Measurements from ENCODE around the gene CFAP70. TPM values are rescaled to one million over a fixed set of nuclear protein-coding genes. Genes with fewer than 3 reads are reported as not detected.
"Not testable (repeated sequence)": the region's sequence is repeated elsewhere in the genome, so short reads cannot be mapped to it uniquely, and the experiment has no call there.

The CFAP70 gene
- total RNA-seq, 1 experiment from 2014 or later: 0.03 TPM

DNA sequence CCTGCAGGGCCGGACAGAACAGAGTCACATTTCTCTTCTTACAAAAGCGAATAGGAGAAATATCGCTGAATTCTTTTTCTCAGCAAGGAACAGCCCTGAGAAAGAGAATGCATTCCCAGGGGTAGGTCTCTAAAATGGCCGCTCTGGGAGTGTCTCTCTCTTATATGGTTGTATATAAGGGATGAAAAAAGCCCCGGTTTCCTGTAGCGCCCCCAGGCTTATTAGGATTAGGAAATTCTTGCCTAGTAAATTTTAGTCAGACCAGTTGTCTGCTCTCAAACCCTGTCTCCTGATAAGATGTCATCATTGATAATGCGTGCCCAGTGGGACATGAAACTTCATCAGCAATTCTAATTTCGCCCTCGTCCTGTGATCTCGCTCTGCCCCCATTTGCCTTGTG, 100.1 kb downstream of the CFAP70 start:
- not testable (repeated sequence) for DNase-seq (ENCODE audit: low read depth)

DNA sequence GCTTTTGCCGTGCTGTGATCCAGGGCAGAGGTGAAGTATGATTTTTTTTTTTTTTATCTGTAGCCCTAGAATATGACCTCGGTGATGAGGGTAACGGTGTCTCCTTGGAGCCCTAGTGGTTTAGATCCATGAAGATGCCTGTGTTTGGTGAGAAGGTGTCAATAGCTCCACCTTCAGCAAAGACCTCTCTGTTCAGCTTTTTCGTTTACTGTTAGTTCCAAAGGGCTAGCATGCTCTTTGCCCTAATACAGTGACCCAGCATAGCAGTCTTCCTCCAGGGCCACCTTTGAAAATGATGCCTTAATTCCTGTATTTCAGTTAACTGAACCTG, 105.5 kb downstream of the CFAP70 start:
- DNase-seq (ENCODE audit: low read depth): peak; percentile 29

DNA sequence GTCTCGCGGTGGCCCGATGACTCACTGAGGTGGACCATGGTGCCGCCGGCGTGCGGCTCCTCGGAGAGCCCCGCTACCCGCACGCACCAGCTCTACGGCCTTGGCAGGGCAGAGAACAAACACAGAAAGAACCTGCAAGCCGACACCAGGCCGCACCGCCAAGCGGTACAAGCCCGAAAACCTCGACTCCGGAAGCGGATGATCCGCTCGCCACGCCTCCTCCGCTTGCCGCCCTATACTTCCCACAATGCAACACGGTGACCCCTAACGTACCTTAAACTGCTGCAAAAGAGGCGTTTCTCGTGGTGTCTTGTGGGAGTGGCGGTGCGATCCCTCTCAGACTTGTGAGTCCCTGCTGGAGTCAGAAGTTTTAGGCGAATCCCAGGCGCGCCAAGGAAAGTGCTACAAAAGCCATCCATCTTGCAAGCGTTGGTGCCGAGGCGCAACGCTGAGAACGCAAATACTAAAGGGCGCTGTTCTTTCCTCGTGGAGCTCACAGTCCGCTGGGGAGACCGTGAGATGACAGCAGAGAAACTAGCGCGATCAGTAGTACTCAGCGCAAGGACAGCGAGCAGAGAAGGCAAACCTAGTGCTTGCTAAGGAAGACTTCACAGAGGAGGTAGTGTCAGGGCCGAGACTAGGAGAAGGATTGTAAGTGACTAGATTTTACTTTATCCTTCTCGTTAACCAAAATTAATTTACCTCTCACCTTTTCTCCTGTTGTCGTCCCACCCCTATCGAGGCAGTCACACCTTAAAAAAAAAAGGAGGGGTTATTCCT, 106.0 kb downstream of the CFAP70 start, which contains the start of gene MRPS16:
MRPS16 (minus strand) TSS at position 200 of the 780 bp plus-strand sequence; CDS start at position 38, 162 bp downstream.
- peak; percentile 96 for DNase-seq (ENCODE audit: low read depth)

DNA sequence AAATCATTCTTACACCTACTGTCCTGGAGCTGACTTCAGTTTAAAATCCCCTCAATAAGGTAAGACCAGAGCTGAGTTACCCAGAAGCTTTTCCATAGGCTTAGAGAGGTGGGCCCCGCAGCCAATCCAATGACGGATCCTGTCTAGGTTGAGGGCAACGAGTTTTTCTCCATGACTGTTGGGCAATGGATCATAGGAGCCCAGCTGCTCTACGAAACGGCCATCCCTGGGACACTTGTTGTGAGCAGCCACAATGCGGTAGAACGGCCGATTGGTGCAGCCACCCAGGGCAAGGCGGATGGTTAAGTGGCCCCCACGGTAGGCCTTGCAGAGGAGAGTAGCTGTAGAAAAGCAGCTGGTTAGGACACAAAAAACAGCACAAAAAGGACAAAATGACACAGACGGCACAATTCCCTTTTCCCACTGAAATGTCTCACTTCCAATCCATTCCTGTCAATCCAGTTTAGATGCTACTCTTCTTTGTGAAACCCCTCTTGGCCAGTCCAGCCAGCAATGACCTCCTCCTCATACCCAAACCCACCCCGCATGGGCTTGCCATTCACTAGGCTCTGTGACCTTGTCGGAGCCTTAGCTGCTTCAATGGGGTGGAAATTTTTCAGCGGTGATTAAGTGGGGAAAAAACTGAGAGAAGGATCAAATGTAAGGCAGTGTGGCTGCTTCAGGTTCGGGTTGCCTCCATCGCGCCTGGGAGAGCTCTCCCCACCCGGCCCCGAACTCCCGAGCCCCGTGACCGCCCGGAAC, 106.8 kb downstream of the CFAP70 start:
- DNase-seq (ENCODE audit: low read depth): peak; percentile 10

DNA sequence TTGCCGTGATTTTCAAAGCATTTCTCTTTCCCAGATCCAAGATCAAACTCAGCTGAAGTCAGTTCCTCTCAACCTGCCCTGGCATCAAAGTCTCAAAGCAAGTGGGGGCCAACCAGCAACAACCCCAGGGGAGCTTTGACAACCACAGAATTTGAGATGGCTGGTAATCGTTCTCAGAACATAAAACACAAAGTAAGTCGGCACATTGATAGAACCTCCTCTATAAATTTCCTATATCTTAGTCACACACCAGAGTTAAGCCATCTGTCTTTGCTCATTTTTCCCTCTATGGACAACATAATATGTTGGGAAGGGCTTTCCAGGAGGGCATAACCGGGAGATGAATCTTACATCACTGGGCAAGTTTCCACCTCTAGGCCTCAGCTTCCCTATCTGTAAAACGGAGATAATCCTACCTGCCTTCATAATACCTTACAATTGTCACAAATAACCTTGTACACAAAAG, 110.4 kb downstream of the CFAP70 start:
- no peak for DNase-seq (ENCODE audit: low read depth)

DNA sequence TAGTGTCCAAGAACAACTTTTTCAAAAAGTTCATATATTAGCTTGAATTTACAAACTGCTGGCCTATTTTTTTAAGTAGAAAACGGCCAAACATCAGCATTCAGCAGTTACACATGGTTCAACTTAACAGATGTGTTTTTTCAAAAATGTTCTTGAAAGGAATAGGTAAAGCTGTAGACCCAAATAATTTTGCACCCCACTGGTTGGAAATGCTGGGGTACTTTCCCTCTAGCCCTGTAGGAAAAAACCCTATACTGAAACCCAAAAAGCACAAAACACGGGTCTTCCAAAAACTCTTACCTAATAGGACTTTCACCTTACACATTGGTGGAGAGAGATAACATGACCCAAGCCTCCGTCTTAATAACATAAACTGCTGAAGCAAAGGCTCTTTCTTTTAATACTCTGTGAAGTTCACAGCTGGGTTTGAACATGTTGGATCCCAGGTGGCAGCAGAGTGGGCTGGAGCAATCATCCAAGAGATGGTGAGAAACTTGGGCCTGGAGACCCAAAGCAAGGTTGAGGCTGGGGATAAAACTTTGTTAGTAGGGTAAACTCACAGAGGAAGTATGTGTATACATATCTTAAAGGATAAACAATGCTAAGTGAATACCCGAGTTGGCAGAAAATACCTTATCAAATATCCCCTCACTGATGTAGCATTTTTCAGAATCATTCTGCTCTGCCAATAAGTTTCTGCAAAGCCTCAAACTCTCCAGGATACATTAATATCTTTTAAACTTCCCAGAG, 111.0 kb downstream of the CFAP70 start:
- peak; percentile 6 for DNase-seq (ENCODE audit: low read depth)

DNA sequence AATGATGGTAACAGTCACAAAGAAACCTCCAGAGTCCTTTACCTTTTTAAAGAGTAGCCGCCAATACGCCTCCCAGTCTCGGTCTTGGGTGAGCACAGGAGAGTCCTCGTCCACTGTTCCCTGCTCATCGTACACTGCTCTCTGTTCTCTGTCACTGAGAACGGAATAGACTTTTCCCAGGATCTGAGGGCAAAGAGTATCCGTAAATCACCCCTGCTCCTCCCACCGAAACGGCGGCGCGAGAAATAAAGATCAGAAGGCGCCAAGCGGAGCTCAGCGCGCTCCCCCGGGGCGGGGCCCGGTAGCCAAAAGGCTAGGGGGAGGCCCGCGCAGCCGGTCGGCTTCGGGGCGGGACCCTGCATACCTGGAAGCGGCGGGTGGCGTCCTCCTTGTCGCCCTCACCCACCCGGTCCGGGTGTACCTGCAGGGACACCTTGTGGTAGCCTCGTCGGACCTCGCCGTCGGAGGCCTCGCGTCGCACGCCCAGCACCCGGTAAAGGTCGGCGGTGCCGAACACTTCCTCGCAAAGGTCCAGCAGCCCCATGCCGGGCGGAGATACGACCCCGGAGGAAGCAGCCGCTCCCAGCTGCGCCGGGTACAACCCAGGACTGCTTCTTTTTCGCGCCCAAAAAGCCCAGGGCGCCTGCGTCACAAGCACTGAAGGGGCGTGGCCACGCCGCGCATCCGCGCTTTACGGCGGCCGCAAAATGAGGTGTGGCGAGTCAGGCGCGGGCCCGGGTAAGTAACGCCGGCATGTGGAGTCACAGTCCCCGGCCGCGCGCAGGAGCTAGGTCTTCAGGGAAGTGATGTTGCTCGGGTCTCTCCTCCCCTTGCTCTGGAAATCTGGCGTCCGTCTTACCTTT, 111.8 kb downstream of the CFAP70 start, which contains the start of gene DNAJC9:
DNAJC9 (minus strand) TSS at position 610 of the 863 bp plus-strand sequence; CDS start at position 544, 66 bp downstream.
- DNase-seq (ENCODE audit: low read depth): peak; percentile 96

DNA sequence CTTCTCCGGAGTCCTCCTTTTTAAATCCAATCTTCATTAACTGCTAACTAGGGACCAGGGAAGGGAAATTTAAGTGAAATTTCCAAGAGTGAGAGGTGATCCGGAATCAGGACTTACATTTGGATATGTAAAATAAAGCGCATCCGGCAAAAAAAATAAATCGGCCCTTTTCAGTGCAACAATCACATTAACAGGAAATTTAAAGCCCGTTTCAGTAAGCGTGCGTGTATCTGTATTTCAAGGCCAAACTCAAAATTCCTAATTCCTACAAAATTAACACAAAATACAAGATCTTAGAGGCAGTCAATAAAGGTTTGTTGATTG, 112.4 kb downstream of the CFAP70 start:
- DNase-seq (ENCODE audit: low read depth): no peak

DNA sequence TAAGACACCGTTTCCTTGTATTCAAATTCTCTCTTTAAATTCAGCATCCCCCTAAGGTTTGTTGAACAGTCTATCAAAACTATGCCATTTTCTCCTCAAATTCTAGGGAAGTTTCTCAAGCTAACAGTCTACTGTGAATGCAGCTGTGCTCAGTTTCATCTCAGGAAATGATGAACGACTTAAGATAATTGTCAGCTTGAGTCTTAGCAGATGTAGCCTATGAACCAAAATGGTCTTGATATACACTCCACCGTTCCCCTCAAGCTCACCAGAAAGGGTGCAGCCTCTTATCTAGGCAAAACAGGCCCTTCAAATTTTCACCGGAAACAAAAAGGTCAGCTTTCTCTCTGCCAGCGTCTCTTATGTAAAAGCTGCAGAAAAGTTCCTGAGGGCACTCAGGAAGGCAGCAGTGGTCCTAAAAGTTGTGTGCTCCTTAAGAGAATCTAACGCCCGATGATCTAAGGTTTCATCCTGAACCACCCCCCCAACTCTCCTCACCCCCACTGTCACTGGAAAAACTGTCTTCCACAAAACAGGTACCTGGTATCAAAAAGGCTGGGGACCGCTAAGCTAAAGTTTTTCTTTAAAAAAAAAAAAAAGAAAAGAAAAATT, 113.7 kb downstream of the CFAP70 start:
- DNase-seq (ENCODE audit: low read depth): no peak

DNA sequence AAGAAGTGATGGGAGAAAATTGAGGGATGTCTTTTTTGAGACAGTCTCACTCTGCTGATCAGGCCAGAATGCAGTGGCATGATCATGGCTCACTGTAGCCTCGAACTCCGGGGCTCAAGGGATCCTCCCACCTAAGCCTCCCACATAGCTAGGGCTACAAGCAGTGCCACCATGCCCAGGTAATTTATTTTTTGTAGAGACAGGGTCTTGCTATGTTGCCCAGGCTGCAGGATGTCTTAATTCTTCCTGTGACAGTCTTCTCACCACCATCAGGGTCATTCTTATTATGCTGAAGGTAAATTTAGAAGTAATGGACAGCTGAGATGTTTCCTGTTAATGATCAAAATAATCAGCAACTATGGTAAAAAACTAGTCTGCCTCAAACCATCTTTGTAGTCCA, 118.8 kb downstream of the CFAP70 start:
- no peak for DNase-seq (ENCODE audit: low read depth)

DNA sequence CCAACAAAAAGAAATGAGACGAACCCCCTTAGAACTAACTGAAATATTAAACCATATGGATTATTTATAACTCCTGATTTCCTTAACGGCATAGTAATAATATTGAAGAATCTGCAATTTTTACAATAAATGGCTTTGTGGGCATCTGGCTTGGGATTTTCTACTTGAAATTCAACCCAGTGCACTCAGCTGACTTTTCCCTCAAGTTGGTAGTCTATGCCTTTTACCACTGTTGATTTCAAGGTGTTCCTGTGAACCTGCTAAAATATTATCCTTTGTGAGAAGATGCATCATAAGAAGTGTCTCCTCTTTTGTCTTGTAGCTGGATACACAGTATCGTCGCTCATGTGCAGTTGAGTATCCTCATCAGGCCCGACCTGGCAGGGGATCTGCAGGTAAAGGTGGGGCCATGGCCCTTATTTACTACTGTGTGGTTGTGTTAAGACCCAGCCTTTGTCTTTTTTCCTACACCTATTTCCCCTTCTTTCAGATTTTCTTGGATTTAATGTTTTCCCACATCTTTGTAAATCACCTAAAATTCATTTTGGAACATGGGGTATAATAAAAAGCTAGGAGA, 119.6 kb downstream of the CFAP70 start:
- no peak for DNase-seq (ENCODE audit: low read depth)

DNA sequence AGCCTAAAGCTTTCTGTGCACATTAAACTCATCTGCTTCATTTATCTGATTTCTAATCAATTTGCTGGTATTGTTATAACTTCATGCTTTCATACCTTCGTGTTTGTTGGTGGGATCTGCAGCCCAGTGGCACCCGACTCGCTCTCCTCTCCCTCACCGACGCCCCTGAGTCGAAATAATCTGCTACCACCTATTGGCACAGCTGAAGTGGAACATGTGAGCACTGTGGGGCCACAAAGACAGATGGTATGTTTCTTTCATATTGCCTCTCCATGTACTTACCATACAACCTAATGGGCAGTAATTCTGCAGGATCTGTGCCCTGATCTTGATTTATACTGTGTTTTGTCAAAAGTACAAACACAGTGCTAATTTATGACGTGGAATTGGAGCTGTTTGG, 124.0 kb downstream of the CFAP70 start:
- no peak for DNase-seq (ENCODE audit: low read depth)

DNA sequence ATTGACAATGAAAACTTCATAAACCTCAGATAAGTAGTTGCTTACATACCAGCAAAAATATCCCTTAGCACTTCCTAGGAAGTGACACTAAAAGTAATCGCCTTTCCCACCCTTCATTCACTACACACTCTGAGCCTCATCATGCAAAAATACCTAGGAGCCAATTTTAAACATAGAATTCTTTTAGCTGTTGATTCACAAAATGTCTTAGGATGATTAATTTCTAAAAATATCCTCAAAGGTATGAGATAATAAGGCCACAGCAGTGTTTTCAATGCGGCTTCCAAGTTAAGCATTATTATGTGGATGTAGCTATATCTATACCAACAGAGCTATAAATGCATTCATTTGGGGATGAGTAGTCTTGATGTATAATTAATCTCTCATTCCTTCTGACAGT, 124.8 kb downstream of the CFAP70 start:
- DNase-seq (ENCODE audit: low read depth): no peak

DNA sequence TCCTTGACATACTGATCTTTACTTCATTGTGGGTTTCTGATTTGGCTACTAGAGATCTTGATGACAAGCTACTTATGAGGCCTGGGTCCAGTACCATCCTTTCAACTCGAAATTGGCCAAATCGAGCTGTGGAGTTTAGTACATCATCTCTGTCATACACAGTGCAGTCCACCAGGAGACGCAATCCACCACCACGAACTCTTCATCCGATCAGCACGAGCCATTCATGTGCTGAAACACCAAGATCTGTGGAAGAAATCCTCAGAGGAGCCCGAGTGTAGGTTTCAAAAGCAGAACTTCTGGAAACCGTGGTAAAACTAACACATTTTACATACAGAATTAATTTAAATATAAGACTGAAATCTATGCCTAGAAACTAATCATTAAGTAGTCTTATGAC, 125.8 kb downstream of the CFAP70 start:
- no peak for DNase-seq (ENCODE audit: low read depth)

DNA sequence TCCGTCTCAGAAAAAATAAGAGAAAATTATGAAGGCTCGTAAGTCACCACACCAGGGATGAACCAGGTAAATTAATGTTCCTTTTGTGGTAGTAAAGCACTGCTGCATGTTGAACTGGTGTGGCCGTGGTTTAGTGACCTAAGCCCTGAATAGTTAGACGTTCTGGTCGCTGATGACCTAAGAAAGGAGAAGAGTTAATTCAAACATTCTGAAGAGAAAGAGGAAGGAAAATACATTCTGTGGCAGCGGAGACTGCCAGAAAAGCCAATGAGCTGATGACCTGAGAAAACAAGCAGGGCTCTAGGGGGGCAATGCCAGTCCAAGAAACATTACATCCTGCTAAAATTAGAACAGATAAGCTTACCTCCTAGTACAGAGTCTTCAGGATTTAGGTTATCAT, 129.1 kb downstream of the CFAP70 start:
- DNase-seq (ENCODE audit: low read depth): no peak

DNA sequence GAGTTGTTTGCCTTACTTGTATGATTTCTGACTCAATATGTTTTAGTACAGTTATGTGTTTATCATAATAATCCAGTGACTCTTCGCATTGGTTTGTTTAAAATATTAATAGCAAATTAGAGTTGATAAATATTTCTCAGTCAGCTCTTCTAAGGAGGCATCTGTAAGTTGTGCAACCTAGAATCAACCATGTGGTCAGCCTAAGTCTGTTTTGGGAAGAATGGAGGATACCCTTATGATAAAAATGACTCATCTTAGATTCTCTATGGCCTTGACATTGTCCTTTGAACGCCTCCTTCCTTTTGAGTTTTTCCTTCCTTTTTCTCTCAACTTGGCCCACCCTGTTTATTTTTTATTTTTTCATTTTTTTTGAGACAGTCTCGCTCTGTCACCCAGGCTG, 130.4 kb downstream of the CFAP70 start:
- DNase-seq (ENCODE audit: low read depth): no peak

DNA sequence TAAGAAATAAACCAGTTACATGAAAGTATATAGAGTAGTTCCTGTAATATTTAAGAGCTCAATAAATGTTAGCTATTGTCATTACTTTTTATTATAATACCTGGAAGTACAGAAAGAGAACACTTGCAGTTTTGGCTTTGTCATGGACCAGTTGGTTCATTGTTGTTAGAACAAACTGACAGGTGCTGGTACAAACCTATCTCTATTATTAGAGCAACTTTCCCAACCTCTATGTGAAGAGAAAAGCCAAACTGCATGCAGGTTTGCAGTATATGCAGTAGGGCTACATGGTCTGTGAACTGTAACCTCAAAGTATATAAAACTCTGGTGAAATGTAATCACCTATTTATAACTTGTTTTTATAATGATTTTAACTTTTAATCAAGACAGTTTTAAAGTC, 132.0 kb downstream of the CFAP70 start:
- no peak for DNase-seq (ENCODE audit: low read depth)

DNA sequence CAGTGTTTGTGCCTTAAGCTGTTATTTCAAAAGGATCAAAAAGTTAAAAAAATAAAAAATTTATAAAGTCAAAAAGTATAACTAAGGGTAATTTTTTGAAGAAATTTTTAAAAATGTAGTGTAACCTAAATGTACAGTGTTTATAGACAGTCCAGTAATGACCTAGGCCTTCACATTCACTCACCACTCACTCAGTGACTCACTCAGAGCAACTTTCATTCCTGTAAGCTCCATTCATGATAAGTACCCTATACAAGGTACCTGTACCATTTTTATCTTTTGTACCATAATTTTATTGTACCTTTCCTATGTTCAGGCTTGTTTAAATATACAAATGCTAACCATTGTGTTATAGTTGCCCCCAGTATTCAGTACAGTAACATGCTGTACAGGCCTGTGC, 133.1 kb downstream of the CFAP70 start:
- DNase-seq (ENCODE audit: low read depth): peak; percentile 37

DNA sequence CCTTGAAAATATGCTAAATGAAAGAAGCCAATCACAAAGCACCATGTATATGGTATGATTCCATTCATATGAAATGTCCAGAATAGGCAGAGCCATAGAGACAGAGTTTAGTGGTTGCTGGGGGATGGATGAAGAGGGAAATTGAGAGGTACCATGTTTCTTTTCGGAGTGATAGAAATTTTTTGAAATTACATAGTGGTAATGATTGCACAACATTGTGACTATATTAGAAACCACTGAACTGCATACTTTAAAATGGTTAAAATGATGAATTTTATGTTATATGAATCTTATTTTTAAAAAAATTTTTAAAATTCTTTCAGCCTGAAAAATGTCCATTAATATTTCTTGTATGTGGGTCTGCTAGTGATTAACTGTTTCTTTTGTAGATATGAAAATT, 137.7 kb downstream of the CFAP70 start:
- DNase-seq (ENCODE audit: low read depth): no peak

DNA sequence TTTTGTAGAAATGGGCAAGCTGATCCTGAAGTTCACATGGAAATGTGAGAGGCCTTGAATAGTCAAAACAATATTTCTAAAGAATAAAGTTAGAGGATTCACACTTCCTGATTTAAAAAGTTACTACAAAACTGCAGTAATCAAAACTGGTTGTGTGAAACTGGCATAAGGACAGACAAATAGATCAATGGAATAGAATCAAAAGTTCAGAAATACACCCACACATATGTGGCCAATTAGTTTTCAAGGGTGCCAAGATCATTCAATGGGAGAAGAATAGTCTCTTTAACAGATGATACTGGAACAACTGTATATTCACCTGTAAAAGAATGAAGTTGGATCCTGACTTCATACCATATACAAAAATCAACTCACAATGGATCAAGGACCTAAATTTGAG, 139.3 kb downstream of the CFAP70 start:
- no peak for DNase-seq (ENCODE audit: low read depth)

Data from HT1080 (cell line).